Endothelial cell of umbilical vein (primary cell): Measurements from ENCODE around the gene MFN2.

ENCODE experiments used
- CTCF ChIP-seq, 2 donors: IDR thresholded peaks; 1 replicate in 1 of 2; 2 replicates in 1 of 2; pipeline ENCODE4 v1.5.1; 2011; ENCODE audit warnings: low read length in 2 of 2, mild to moderate bottlenecking in 2 of 2, moderate library complexity in 2 of 2, control low read depth in 1 of 2, inconsistent platforms in 1 of 2, low read depth in 1 of 2; ENCODE audit not compliant: insufficient read depth in 1 of 2; ENCODE audit errors: extremely low read depth in 1 of 2
- EZH2 ChIP-seq: IDR thresholded peaks from 2 replicates; pipeline ENCODE4 v1.6.1; 2012; ENCODE audit warnings: borderline replicate concordance, low read depth, mild to moderate bottlenecking, moderate library complexity, low read length, inconsistent platforms; ENCODE audit not compliant: severe bottlenecking
- FOS ChIP-seq: IDR thresholded peaks from 2 replicates; pipeline ENCODE4 v1.6.1; 2011; ENCODE audit warnings: mild to moderate bottlenecking, low read length, moderate library complexity, borderline replicate concordance; ENCODE audit not compliant: insufficient read depth
- GATA2 ChIP-seq: IDR thresholded peaks from 2 replicates; pipeline ENCODE4 v1.7.0; 2011; ENCODE audit warnings: low read depth, mild to moderate bottlenecking, moderate library complexity, mixed read lengths, low read length; ENCODE audit not compliant: insufficient read length, insufficient read depth
- JUN ChIP-seq: IDR thresholded peaks from 2 replicates; pipeline ENCODE4 v1.6.1; 2011; ENCODE audit warnings: borderline replicate concordance, low read depth; ENCODE audit not compliant: insufficient read length, insufficient read depth
- MYC ChIP-seq: IDR thresholded peaks from one replicate; pipeline ENCODE4 v1.6.1; 2011; ENCODE audit warnings: mild to moderate bottlenecking, low read depth, low read length
- POLR2A ChIP-seq: IDR thresholded peaks from 2 replicates; pipeline ENCODE4 v1.6.1; 2012; ENCODE audit warnings: low read depth, mild to moderate bottlenecking, control low read depth, low read length
- POLR2AphosphoS5 ChIP-seq: IDR thresholded peaks from 2 replicates; pipeline ENCODE4 v1.6.1; 2012; ENCODE audit warnings: low read depth, mild to moderate bottlenecking, control low read depth, low read length, moderate library complexity; ENCODE audit not compliant: insufficient read depth
- TF ChIP-seq, protein P1 (sequence below): IDR thresholded peaks from 2 replicates; pipeline ENCODE4 v1.6.1; 2011; ENCODE audit not compliant: insufficient read depth, insufficient read length

DNA sequence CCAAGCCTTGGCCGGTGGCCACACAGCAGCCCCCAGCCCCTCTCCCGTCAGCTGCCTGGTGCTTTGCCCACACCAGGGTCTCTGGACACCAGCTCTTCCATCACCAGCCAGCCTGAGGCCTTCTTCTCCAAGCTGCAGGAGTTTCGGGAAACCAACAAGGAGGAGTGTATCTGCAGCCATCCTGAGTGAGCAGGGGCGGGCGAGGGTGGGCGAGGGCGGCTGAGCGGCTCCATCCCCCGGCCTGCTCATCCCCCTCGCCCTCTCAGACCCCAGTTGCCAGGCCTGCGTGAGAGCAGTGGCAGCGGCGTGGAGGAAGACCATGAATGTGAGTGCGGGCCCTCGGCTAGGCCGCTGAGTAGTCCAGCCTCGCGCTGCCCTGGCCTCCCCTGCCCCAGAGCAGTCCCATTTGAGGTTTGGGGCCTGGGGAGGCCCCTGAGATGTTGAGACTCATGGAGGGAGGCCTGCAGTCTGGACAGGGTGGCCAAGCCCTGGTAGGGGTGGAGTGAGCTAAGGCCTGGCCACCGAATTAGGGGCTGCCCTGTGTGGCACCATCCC, 48.8 kb downstream of the MFN2 start:
- TF ChIP-seq CTCF (IDR thresholded peaks at IDR 0.05; ENCODE audit: extremely low read depth in 1 of 2, insufficient read depth in 1 of 2, low read depth in 1 of 2, low read length in 2 of 2), result no peak
- TF ChIP-seq, protein P1, sequence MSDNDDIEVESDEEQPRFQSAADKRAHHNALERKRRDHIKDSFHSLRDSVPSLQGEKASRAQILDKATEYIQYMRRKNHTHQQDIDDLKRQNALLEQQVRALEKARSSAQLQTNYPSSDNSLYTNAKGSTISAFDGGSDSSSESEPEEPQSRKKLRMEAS, result no peak
- no peak for TF ChIP-seq POLR2A
- no peak for TF ChIP-seq EZH2
- no peak for TF ChIP-seq JUN
- TF ChIP-seq FOS, result no peak
- no peak for TF ChIP-seq POLR2AphosphoS5
- TF ChIP-seq MYC, result no peak
- TF ChIP-seq GATA2, result no peak
